ENCODE results near the gene SMAD4.
A peak's percentile ranks its signal among the peaks of the same experiment; 100 is the strongest.

SMAD4 gene

DNA sequence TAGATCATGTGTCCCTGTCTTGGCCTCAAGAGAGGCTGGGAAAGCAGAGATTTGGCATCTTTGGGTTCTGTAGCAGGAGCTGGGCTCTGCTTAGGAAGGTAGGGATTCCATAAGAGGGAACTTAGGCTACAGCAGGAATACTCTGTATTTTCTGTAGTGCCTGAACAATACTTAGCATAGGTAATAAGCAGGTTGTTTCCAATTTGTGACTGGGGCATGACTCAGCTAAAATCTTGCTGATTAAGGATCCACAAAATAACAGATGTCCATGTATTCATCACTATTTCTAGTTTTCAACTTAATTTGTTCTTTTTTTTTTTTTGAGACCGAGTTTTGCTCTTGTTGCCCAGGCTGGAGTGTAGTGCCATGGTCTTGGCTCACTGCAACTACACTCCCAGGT lies 68.5 kb downstream of the SMAD4 start:
- Histone ChIP-seq H3K4me2 (ENCODE audit: low read length, poor library complexity, severe bottlenecking) (no peak overlapping the region), H2BK5ac (ENCODE audit: low read depth, low read length, poor library complexity, severe bottlenecking) (no peak overlapping the region), H2BK120ac (ENCODE audit: low read depth, low read length) (no peak overlapping the region), H3K4ac (ENCODE audit: low read depth in 1 of 2, low read length in 2 of 2) (no peak overlapping the region), H3K9me3 (ENCODE audit: control insufficient read depth, low read length) (no peaks in the 10 kb centered on the region), H3K79me1 (replicated peaks; ENCODE audit: low read length, poor library complexity, severe bottlenecking) (no peaks in the 10 kb centered on the region), H2BK15ac (ENCODE audit: low read depth, poor library complexity, severe bottlenecking) (no peak overlapping the region), H2AFZ (ENCODE audit: low read depth, low read length) (no peak overlapping the region), H2AK5ac (ENCODE audit: low read length, severe bottlenecking) (no peak overlapping the region), H3K14ac (ENCODE audit: low read length in 2 of 2) (peak overlapping the region in 1 of 2 experiments; percentile 18), H3K27me3 (ENCODE audit: control insufficient read depth in 1 of 2, insufficient read depth in 1 of 2, low read length in 2 of 2) (no peaks in the 10 kb centered on the region), H3K9ac (ENCODE audit: low read length) (no peak overlapping the region), H3K18ac (ENCODE audit: low read depth in 1 of 2, low read length in 2 of 2) (no peak overlapping the region), H3K4me3 (ENCODE audit: insufficient read depth in 1 of 2, low read depth in 1 of 2, low read length in 2 of 2) (no peak overlapping the region), H3K36me3 (ENCODE audit: control insufficient read depth in 1 of 2, insufficient read depth in 2 of 2, low read depth in 1 of 2, low read length in 2 of 2) (peaks cover 0 to 7% of the 10 kb centered on the region in 2 experiments), H3K27ac (ENCODE audit: low read length, poor library complexity, severe bottlenecking) (no peak overlapping the region), H4K8ac (ENCODE audit: low read length) (no peak overlapping the region), H2BK12ac (ENCODE audit: low read length in 2 of 2) (no peak overlapping the region), H3K4me1 (ENCODE audit: control insufficient read depth, insufficient read depth, low read depth, low read length) (no peaks in the 10 kb centered on the region), H3K23ac (ENCODE audit: low read length in 2 of 2) (no peak overlapping the region), H4K91ac (ENCODE audit: low read length) (no peak overlapping the region)
- no peak for DNase-seq
- 100% methylated on average over 1 of the region's 1 CpG for WGBS

DNA sequence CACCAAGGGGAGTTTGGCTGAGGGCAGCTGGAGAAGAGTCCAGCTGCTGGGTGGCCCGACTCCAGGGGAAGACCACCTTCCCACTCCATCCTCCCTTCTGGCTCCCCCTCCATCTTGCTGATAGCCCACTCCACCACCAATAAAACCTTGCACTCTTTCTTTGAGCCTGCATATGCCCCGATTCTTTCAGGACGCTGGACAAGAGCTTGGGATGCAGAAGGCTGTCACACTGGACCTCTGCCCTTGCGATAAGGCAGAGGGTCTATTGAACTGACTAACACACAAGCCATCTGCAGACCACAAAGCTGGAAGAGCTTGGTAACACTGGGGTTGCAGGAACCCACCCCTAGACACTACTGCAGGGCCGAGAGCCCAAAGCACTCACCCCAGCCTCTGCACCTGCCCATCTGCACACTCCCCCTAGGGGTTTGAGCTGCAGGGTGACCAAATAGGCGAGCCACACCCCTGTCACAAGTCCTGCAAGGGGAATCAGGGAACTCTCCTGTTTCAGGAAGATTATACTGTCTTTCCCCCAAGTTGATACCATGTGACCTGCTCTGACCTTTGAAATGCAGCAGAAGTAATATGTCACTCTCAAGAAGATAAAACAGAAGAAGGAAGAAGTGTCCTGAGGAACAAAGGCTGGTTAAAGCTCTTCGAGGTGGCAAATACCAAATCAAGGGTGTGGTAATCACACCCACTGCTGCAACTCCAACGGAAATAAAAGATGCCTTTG lies 70.5 kb downstream of the SMAD4 start:
- H2BK120ac ChIP-seq (ENCODE audit: low read depth, low read length), result no peak overlapping the region
- no peak overlapping the region for H3K9ac ChIP-seq (ENCODE audit: low read length)
- no peak overlapping the region for H2AFZ ChIP-seq (ENCODE audit: low read depth, low read length)
- H3K27ac ChIP-seq (ENCODE audit: low read length, poor library complexity, severe bottlenecking), result no peak overlapping the region
- H4K8ac ChIP-seq (ENCODE audit: low read length), result no peak overlapping the region
- H2BK15ac ChIP-seq (ENCODE audit: low read depth, poor library complexity, severe bottlenecking), result no peak overlapping the region
- WGBS, result 86% methylated on average over 8 of the region's 8 CpGs
- H3K4me2 ChIP-seq (ENCODE audit: low read length, poor library complexity, severe bottlenecking), result no peak overlapping the region
- no peaks in the 10 kb centered on the region for H3K27me3 ChIP-seq (ENCODE audit: control insufficient read depth in 1 of 2, insufficient read depth in 1 of 2, low read length in 2 of 2)
- no peaks in the 10 kb centered on the region for H3K4me1 ChIP-seq (ENCODE audit: control insufficient read depth, insufficient read depth, low read depth, low read length)
- no peak overlapping the region for H2BK12ac ChIP-seq (ENCODE audit: low read length in 2 of 2)
- no peak for DNase-seq
- no peak overlapping the region for H3K4ac ChIP-seq (ENCODE audit: low read depth in 1 of 2, low read length in 2 of 2)
- no peak overlapping the region for H2BK5ac ChIP-seq (ENCODE audit: low read depth, low read length, poor library complexity, severe bottlenecking)
- H4K91ac ChIP-seq (ENCODE audit: low read length), result no peak overlapping the region
- H2AK5ac ChIP-seq (ENCODE audit: low read length, severe bottlenecking), result no peak overlapping the region
- no peak overlapping the region for H3K18ac ChIP-seq (ENCODE audit: low read depth in 1 of 2, low read length in 2 of 2)
- H3K23ac ChIP-seq (ENCODE audit: low read length in 2 of 2), result no peak overlapping the region
- no peak overlapping the region for H3K4me3 ChIP-seq (ENCODE audit: insufficient read depth in 1 of 2, low read depth in 1 of 2, low read length in 2 of 2)
- peaks cover 0 to 7% of the 10 kb centered on the region in 2 experiments for H3K36me3 ChIP-seq (ENCODE audit: control insufficient read depth in 1 of 2, insufficient read depth in 2 of 2, low read depth in 1 of 2, low read length in 2 of 2)
- H3K79me1 ChIP-seq (replicated peaks; ENCODE audit: low read length, poor library complexity, severe bottlenecking), result no peaks in the 10 kb centered on the region
- H3K14ac ChIP-seq (ENCODE audit: low read length in 2 of 2), result no peak overlapping the region
- H3K9me3 ChIP-seq (ENCODE audit: control insufficient read depth, low read length), result no peaks in the 10 kb centered on the region

DNA sequence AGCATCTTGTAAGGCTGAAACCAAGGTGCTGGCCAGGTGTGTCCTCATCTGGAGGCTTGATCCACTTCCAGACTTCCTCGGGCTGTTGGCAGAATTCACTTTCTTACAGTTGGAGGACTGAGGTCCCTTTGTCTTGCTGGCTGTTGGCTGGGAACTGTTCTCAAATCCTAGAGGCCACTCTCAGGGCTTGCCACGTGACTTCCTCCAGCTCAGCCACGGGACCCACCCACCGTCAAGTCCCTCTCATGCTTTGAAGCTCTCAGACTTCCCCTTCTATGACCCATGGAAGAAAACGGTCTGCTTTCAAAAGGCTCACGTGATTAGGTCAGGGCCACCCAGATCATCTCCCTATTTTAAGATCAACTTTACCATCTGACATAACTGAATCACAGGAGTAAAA lies 77.1 kb downstream of the SMAD4 start:
- Histone ChIP-seq H3K14ac (ENCODE audit: low read length in 2 of 2) (no peak overlapping the region), H3K4me3 (ENCODE audit: insufficient read depth in 1 of 2, low read depth in 1 of 2, low read length in 2 of 2) (no peak overlapping the region), H4K8ac (ENCODE audit: low read length) (no peak overlapping the region), H3K36me3 (ENCODE audit: control insufficient read depth in 1 of 2, insufficient read depth in 2 of 2, low read depth in 1 of 2, low read length in 2 of 2) (no peaks in the 10 kb centered on the region), H3K4me1 (ENCODE audit: control insufficient read depth, insufficient read depth, low read depth, low read length) (peaks cover 10% of the 10 kb centered on the region), H3K4ac (ENCODE audit: low read depth in 1 of 2, low read length in 2 of 2) (no peak overlapping the region), H3K79me1 (replicated peaks; ENCODE audit: low read length, poor library complexity, severe bottlenecking) (no peaks in the 10 kb centered on the region), H3K23ac (ENCODE audit: low read length in 2 of 2) (no peak overlapping the region), H2AFZ (ENCODE audit: low read depth, low read length) (no peak overlapping the region), H3K27me3 (ENCODE audit: control insufficient read depth in 1 of 2, insufficient read depth in 1 of 2, low read length in 2 of 2) (no peaks in the 10 kb centered on the region), H2BK120ac (ENCODE audit: low read depth, low read length) (no peak overlapping the region), H2AK5ac (ENCODE audit: low read length, severe bottlenecking) (no peak overlapping the region), H4K91ac (ENCODE audit: low read length) (no peak overlapping the region), H3K9me3 (ENCODE audit: control insufficient read depth, low read length) (no peaks in the 10 kb centered on the region), H2BK5ac (ENCODE audit: low read depth, low read length, poor library complexity, severe bottlenecking) (no peak overlapping the region), H2BK15ac (ENCODE audit: low read depth, poor library complexity, severe bottlenecking) (no peak overlapping the region), H2BK12ac (ENCODE audit: low read length in 2 of 2) (no peak overlapping the region), H3K18ac (ENCODE audit: low read depth in 1 of 2, low read length in 2 of 2) (no peak overlapping the region), H3K4me2 (ENCODE audit: low read length, poor library complexity, severe bottlenecking) (no peak overlapping the region), H3K9ac (ENCODE audit: low read length) (no peak overlapping the region), H3K27ac (ENCODE audit: low read length, poor library complexity, severe bottlenecking) (no peak overlapping the region)
- DNase-seq, result no peak
- 97% methylated on average over 6 of the region's 6 CpGs for WGBS

DNA sequence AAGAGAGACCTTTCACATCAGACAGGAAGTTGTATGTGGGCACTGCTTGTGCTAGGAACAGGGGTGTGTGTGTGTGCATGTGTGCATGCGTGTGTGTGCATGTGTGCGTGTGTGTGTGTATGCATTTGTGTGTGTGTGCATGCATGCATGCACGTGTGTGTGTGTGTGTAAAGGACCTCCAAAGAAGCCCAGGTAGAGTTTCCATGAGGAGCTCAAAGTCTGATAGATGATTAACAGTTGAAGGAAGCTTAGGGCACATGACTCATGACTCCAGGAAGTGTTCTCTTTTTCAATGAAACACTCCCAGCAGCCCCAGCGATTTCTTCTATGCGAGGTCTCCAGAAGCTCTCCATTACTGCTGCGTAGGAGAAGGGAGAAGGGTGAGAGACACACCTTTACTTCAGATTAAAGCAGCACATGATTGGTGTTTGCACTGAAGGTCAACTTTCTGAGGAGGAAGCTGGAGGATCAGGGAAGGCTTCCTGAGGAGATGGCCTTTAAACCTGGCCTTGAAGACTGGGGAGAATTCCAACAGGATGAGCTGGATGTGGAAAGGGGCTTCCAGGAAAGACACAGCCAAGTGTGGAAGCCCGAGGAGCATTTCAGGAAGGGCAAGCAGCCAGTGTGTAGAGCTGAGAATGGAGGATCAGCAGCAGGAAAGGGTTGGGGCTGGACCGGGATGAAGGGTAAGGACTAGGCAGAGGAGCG lies 77.7 kb downstream of the SMAD4 start:
- no peak overlapping the region for H2BK5ac ChIP-seq (ENCODE audit: low read depth, low read length, poor library complexity, severe bottlenecking)
- no peaks in the 10 kb centered on the region for H3K36me3 ChIP-seq (ENCODE audit: control insufficient read depth in 1 of 2, insufficient read depth in 2 of 2, low read depth in 1 of 2, low read length in 2 of 2)
- H2AK5ac ChIP-seq (ENCODE audit: low read length, severe bottlenecking), result no peak overlapping the region
- no peak overlapping the region for H2AFZ ChIP-seq (ENCODE audit: low read depth, low read length)
- DNase-seq, result peak; percentile 7
- peak overlapping the region in 1 of 2 experiments; percentile 68 for H3K14ac ChIP-seq (ENCODE audit: low read length in 2 of 2)
- no peak overlapping the region for H3K4ac ChIP-seq (ENCODE audit: low read depth in 1 of 2, low read length in 2 of 2)
- H3K18ac ChIP-seq (ENCODE audit: low read depth in 1 of 2, low read length in 2 of 2), result no peak overlapping the region
- no peak overlapping the region for H3K27ac ChIP-seq (ENCODE audit: low read length, poor library complexity, severe bottlenecking)
- H4K8ac ChIP-seq (ENCODE audit: low read length), result no peak overlapping the region
- no peak overlapping the region for H3K23ac ChIP-seq (ENCODE audit: low read length in 2 of 2)
- H4K91ac ChIP-seq (ENCODE audit: low read length), result peak overlapping the region; percentile 25
- no peak overlapping the region for H2BK15ac ChIP-seq (ENCODE audit: low read depth, poor library complexity, severe bottlenecking)
- no peak overlapping the region for H3K9ac ChIP-seq (ENCODE audit: low read length)
- H3K4me3 ChIP-seq (ENCODE audit: insufficient read depth in 1 of 2, low read depth in 1 of 2, low read length in 2 of 2), result no peak overlapping the region
- H3K4me2 ChIP-seq (ENCODE audit: low read length, poor library complexity, severe bottlenecking), result no peak overlapping the region
- no peaks in the 10 kb centered on the region for H3K27me3 ChIP-seq (ENCODE audit: control insufficient read depth in 1 of 2, insufficient read depth in 1 of 2, low read length in 2 of 2)
- H3K79me1 ChIP-seq (replicated peaks; ENCODE audit: low read length, poor library complexity, severe bottlenecking), result no peaks in the 10 kb centered on the region
- WGBS, result 87% methylated on average over 8 of the region's 9 CpGs
- no peaks in the 10 kb centered on the region for H3K9me3 ChIP-seq (ENCODE audit: control insufficient read depth, low read length)
- peaks cover 10% of the 10 kb centered on the region for H3K4me1 ChIP-seq (ENCODE audit: control insufficient read depth, insufficient read depth, low read depth, low read length)
- no peak overlapping the region for H2BK12ac ChIP-seq (ENCODE audit: low read length in 2 of 2)
- H2BK120ac ChIP-seq (ENCODE audit: low read depth, low read length), result no peak overlapping the region

Data from mesenchymal stem cell (in vitro differentiated cells and primary cell).